Gastroesophageal sphincter (tissue), 3 donors: ENCODE data around the gene NXPE4.
"Not testable (repeated sequence)": the region's sequence is repeated elsewhere in the genome, so short reads cannot be mapped to it uniquely, and the experiment has no call there.

Experiments
- POLR2A ChIP-seq, 2 donors: fragments of 450-650 bp; IDR thresholded peaks; one replicate each; pipeline ENCODE4 v1.6.1; 2017; ENCODE audit warnings: antibody characterized with exemption in 2 of 2, mild to moderate bottlenecking in 2 of 2, moderate library complexity in 1 of 2
- POLR2AphosphoS5 ChIP-seq: sonication (generic); formaldehyde crosslinking; IDR thresholded peaks from one replicate; pipeline ENCODE4 v1.6.1; 2017; ENCODE audit warnings: antibody characterized with exemption
- TF ChIP-seq, protein P1 (sequence below), 4 experiments: fragments of 200-600 bp in 2 of 4; fragments of 450-650 bp in 2 of 4; sonication (generic) in 1 of 4; IDR thresholded peaks; one replicate each; pipeline ENCODE4 v1.5.1; 2017 to 2019; ENCODE audit warnings: antibody characterized with exemption in 4 of 4, mild to moderate bottlenecking in 2 of 4, moderate library complexity in 2 of 4

DNA sequence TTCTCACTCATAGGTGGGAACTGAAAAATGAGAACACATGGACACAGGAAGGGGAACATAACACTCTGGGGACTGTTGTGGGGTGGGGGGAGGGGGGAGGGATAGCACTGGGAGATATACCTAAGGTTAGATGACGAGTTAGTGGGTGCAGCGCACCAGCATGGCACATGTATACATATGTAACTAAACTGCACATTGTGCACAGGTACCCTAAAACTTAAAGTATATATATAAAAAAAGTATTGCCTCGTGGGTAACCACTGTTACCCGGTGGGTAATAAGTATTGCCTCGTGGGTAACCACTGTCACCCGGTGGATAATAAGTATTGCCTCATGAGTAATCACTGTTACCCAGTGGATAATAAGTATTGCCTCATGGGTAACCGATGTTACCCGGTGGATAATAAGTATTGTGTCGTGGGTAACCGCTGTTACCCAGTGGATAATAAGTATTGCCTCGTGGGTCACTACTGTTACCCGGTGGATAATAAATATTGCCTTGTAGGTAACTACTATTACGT lies 35.9 kb upstream of the NXPE4 start:
- TF ChIP-seq POLR2A (IDR thresholded peaks at IDR 0.05); POLR2AphosphoS5: not testable (repeated sequence)
- TF ChIP-seq, protein P1, sequence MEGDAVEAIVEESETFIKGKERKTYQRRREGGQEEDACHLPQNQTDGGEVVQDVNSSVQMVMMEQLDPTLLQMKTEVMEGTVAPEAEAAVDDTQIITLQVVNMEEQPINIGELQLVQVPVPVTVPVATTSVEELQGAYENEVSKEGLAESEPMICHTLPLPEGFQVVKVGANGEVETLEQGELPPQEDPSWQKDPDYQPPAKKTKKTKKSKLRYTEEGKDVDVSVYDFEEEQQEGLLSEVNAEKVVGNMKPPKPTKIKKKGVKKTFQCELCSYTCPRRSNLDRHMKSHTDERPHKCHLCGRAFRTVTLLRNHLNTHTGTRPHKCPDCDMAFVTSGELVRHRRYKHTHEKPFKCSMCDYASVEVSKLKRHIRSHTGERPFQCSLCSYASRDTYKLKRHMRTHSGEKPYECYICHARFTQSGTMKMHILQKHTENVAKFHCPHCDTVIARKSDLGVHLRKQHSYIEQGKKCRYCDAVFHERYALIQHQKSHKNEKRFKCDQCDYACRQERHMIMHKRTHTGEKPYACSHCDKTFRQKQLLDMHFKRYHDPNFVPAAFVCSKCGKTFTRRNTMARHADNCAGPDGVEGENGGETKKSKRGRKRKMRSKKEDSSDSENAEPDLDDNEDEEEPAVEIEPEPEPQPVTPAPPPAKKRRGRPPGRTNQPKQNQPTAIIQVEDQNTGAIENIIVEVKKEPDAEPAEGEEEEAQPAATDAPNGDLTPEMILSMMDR (IDR thresholded peaks at IDR 0.05) = not testable (repeated sequence)
